DMS153 treated with DMSO at 0.1 percent for 48 hours (cell line): Measurements from ENCODE around the gene KDM5B.
A peak's percentile ranks its signal among the peaks of the same experiment; 100 is the strongest.
"Not testable (repeated sequence)": the region's sequence is repeated elsewhere in the genome, so short reads cannot be mapped to it uniquely, and the experiment has no call there.

Experiments used
- DNase-seq: peaks from one replicate; lab custom pipeline; 2025; ENCODE audit not compliant: unreplicated experiment; lab: John Stamatoyannopoulos, UW

Gene KDM5B

DNA sequence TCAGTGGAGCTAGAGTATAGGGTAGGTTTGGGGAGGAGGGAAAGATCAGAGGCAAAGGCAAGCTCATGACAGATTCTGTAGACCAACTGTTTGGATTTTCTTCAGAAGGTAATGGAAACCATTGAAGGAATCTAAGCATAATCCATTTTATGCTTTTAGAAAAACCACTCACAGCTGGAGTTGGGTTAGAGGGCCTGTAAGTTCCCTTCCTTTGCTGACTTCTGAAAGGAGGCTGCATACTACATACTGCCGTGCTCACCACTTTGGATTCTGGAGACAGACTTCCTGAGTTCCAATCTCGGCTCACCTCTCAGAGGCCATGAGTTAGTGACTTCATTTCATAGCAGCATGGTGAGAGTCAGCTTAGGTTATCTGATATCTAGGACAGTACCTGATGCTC is 91.6 kb downstream of the KDM5B start:
- no peak for DNase-seq

DNA sequence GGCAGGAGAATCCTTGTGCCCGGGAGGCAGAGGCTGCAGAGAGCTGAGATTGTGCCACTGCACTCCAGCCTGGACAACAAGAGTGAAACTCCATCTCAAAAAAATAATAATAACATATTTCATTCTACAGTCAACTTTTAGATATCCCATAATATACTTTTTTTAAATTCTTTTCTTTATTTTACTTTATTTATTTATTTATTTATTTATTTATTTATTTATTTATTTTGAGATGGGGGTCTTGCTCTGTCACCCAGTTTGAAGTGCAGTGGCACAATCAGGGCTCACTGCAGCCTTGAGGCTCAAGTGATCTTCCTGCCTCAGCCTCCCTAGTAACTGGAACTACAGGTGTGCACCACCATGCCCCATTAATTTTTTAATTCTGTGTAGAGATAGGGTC is 94.0 kb downstream of the KDM5B start:
- not testable (repeated sequence) for DNase-seq

- peak; percentile 88 for DNase-seq
These were observed 95.1 kb downstream of the KDM5B start for GRCh38 chr1:202713110-202713509.

DNA sequence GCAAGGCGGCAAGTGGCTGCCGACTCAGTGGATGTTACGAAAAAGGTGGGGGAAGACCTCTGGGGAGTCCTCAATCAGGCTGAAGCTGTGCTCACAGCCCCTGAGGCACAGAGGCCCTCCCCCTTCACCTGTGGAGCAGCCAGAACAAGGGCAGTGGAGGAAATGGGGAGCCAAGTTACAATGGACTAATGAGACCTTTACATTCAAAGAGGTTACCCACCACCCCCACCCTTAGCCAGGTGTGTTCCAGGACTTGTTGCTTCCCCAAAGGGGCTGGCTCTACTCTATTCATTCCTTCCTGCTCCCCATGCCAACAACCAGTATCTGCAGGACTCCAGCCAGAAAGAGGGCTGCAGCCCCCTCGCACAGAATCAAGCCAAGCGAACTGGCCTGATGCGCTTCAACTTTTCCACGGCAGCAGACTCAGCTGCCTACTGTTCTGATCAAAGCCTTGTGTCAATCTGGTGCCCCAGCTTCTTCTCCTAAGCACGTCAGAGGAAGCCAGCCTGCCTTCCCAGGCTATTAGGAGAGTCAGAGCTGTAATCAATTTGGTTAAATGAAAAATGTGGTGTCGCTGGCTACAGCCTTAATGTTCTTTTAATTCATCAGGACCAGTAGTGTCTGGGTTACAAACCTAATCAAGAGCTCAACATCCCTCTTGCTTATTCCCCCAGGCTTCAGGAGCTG is 96.1 kb downstream of the KDM5B start:
- no peak for DNase-seq

DNA sequence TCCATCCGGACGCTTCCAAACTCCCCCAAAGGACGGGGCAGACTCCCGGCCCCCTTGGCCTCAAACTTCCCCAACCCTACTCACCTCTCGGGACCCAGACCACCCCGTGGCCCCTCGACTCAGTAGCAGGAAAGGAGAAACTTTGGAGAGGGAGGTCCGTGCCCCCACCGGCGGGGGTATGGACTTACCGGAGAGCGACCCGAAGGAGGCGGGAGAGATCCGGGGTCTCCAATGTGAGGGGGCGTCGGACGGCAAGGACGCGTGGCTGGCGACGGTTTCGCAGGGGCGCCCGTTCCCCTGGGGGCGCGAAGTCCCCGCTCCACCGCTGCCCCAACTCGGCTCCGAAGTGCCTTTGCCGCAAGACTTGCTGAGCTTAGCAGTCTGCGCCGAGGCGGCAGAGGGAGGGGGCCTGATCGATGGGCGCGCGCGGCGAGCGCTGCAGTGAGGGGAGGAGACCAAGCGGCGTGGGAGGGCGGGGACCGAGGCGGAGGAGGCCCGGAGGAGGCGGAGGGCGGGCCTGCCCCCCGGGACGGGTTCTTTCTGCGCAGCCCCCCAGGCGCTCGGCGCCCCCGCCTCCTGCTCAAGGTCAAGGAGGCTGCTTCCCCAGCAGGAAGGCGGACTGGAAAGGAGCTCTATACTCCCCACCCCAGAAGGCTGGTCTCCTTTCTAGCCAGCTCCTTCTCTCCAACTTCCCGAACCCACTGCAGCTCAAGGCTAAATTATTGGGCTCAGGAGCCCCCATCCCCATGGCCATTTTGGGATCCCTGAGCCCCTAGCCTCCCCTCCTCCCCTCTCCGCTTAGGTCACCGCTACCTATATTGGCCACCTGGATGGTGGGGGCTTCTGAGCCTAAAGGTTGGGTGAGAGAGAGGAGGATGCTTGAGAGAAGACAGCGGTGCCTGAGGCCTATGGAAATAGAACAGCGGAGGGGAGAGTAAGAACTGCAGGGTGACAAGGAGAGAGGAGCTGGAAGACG is 97.9 kb downstream of the KDM5B start, which contains the start of gene SYT2:
Gene SYT2, minus strand, starts transcription at position 385 of the 976 bp plus-strand sequence. CDS start 104,682 bp downstream, outside the sequence.
- peak; percentile 37 for DNase-seq

DNA sequence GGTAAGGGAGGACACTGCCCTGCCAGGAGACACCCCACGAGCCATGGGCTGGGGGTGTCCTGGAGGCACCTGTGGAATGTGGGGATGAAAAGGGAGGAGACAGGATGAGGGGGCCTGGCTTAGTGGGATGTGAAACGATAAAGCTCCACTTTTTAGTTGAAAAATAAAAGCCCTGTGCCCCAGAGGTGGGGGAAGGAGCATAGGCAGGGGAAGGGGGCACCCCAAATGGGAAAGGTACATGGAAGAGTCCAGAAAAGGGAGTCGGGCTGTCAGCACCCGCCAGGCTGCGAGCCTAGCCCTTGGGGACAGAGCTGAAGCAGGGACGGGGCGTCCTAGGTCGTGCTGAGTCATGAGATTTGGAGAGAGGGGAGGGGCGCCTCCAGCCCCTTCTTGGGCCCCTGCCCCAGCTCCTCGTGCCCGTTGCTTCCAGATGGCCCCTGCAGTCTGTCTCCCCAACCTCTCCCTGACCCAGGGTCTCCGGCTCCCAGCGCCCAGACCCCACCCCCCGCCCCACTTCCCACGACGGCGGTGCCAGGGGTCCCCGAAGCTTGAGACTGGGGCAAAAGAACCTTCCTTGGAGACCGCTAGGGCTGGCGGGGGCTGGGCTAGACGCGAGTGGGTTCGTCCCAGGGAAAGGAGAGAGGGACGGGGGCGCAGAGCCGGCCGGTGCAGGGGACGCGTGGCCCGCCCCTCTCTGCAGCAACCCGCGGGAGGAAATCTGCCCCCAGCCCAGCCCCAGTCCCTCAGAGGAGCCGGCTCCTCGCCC is 98.8 kb downstream of the KDM5B start:
- DNase-seq: no peak

DNA sequence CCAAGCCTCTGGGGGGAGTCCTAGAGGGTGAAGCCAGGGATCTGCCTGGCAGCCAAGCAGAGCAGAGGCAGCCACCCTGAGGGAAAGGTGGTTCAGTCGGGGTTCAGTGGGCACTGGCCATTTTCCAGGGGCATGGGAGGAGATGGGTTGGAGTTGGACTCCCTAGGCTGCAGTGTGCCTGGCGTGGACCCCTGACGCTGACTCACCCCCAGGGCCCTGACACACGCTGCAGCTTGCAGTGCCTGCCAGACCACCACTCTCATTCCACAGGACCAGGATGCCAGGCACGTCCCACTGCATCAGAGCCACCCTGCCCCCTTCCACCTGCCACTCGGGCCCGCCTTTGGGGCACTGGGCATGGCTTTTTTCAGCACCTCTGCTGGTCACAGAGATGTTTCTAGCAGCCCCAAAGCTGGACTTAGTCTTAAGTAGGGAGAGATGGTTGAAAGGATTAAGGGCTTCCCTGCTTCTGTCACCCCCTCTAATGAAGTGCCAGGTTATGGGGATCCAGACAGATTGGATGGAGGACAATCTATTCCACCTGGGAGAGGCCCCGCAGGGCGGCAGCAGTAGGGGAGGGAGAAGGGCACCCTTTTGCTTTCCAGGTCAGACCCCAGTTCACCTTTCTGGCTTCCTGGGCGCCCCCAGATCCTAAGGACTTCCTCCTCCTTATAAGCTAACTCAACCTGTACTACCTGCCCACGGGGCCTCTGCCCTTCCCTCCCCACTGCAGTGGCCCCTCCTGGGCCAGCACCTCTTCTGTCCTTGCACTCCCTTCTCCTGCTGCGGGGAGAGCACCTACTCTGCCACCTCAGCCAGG is 99.6 kb downstream of the KDM5B start:
- DNase-seq: no peak

DNA sequence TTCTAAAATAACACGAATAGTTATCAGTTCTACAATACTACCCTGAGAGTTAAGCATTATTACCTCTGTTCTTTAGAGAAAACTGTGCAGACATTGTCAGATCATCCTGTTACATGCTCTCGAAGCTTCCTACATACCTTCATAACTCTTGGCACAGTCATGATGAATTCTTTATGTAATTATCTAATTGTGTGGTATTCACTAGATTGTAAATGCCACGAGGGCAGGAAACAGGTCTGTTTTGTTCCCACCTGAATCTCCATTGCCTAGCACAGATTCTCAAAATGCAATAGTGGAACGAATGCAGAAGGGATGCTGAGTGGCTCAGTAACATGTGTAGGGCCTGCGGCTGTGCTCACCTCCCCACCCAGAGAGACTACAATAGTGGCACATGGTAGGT is 101.4 kb downstream of the KDM5B start:
- no peak for DNase-seq

- no peak for DNase-seq
These were observed 103.6 kb downstream of the KDM5B start for GRCh38 chr1:202704601-202705000.

DNA sequence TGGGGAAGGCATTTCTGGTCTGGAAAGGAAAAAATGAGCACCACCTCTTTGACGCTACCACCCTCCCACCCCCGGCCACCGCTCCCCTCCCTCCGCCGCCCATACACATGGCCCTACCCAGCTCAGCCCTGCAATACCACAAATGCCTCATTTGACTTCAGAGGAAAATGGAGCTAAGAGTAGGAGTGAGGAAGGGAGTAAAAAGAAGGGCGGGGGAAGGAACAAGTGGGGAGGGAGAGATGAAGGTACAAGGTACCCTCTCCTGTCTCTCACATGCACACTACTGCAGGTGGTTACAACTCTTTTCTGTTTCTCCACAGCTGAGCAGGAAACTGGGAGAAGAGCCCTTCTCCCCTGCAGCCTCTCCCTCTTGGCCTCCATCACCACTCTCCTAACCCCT is 105.0 kb downstream of the KDM5B start:
- no peak for DNase-seq

DNA sequence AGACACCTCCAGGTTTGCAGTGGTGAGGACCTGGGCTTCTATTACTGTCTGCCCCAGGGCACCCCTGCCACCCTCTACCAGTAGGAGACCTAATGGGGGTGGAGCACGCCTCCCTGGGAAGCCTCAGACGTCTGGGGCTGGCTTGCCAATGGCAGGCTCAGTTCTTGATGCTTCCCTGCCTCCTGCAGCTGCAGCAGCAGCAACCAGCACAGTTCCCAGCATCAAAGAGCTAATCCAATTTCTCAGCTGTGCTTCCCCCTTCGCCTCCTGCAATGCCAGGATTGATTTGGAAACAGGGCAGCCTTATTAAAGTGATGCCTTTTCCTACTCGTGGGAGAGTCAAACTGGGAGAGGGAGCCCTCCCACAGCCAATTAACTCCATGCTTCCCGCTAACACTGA is 106.1 kb downstream of the KDM5B start:
- no peak for DNase-seq

- DNase-seq: no peak
These were observed 107.0 kb downstream of the KDM5B start for GRCh38 chr1:202701200-202701599.

DNA sequence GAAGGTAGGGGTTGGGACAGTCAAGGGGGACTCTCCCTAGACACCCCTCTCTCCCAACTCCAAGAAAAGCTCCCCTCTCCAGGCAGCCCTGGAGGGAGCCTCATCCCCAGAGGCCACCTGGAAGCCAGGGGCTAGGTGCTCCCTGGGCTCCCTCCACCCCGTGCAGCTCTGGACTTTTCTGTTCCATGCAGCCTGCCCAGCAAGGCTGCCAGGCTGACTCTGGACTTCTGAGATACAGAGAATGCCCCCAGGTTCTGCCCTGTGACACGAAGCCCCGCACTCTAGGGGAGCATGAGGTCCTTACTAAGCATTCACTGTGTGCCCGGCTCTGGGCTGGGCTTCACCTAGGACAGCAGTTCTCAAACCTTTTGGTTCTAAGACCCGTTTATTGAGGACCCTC is 108.2 kb downstream of the KDM5B start:
- no peak for DNase-seq

- no peak for DNase-seq
These were observed 109.9 kb downstream of the KDM5B start for GRCh38 chr1:202698276-202698675.

DNA sequence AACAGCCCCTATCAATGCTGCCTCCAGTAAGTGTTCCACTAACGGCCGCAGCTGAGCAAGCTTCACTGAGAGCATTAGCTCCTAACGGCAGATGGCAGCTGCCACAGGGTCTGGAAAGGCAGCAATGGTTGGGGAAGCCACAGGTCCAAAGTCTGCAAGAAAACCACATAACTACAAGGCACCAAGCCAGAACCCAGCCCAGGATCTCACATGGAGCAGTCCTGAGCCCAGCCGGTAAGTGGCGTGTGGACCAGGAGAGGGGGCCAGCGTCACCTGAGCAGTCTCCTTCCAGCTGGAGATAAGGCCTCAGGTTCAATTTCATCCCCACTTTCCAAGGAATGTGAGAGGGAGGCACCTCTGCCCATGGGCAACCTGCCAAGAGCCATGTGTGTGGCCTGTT is 111.2 kb downstream of the KDM5B start:
- DNase-seq: no peak

DNA sequence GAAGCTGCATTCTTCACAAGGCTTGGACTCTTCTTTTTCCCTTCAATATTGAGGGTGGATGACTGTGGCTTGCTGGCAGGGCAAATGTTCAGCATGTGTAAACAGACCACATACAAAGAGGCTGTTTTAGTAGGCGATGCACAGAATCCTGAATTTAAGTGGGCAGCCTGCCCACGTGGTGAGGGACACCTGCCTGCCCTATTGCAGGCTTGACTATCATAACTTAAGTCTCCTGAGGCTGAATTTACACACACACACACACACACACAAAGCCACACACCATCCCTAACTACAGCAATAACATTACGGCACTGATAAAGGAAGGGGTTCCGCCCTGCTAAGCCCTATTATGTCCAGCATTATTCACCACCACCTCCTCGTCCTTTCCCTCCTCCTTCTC is 113.9 kb downstream of the KDM5B start:
- DNase-seq: peak; percentile 81

DNA sequence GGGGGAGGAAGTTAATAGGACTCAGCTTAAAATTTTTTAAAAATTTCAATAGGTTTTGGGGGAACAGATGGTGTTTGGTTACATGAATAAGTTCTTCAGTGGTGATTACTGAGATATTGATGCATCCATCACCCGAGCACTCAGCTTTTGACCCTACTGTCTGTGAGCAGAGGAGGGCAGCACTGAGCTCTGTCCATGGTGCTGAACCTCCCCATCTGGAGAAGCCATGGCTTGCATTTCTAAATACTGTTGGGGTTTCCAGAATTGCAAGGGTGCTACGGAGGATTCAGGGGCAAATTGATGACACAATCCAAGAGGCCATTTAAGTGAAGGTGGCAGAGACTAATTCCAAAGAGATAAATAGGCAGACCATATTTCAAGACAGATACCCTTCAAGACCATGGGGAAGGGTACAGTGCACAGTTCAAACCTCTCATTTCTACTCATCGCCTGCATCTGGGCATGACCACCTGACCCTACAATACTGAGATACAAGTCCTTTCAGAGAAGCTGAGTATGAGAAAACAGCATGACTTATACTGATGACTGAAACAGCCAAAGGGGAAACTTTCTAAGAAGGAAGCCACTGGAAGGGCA is 115.2 kb downstream of the KDM5B start:
- DNase-seq: peak; percentile 16

GRCh38 chr1:202691816-202692215 is 116.4 kb downstream of the KDM5B start:
- peak; percentile 51 for DNase-seq

- DNase-seq: no peak
These were observed 118.5 kb downstream of the KDM5B start for GRCh38 chr1:202689493-202690342.
